Measurements from ENCODE around the gene ATP8B1.
A peak's percentile ranks its signal among the peaks of the same experiment; 100 is the strongest.
"Not testable (repeated sequence)": the region's sequence is repeated elsewhere in the genome, so short reads cannot be mapped to it uniquely, and the experiment has no call there.

ATP8B1 gene

DNA sequence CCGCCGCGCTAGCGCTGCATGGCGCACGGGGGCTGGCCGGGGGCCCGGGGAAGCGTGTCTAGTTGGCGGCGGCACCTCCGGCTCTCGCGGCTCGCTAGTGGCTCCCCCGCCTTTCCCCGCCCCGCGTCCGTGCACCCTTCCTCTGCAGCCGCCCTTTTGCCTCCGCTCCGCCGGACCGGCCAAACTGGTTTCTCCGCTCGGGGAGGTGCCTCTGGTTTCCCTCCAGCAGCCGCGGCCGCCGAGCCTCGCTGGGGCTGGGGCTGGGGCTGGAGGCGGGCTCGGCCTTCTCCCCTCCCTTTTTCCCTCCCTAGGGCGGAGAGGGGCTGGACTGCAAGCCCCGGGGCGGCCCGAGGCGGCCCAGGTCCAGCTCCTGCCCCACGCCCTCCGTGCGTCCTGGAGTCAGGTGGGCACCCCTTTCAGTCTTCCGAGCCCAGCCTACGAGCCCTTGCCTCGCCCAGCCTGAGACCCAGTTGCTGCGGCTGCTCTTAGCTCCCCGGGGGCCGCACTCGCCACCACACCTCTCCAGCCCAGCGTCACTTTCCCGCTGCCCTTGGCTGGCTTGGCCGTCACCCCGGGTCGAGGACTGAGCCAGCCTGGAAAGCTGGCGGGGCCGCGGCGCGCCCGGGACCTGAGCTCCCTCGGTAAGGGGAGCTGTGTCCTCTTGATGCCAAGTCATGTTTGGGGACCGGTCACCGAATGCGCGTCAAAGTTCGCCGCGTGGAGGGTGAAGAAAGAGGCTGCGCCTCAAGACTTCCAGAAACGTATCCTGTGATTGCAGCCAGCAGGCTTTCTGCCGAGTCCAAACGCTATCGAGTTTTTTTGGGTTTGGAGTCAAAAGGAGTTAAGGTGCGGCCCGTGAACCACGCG, at the start of gene ATP8B1:
ATP8B1 (minus strand) TSS at position 213 of the 867 bp plus-strand sequence. CDS start 71,508 bp downstream, outside the sequence.
- in situ Hi-C loops (cut with MboI; ENCODE audit: low sequenced_read_pairs) = no loop called here
- H3K4me1 ChIP-seq = no peaks in the 10 kb centered on the region
- H3K36me3 ChIP-seq (replicated peaks) = no peaks in the 10 kb centered on the region
- H3K4me3 ChIP-seq = peak within 1 kb of the TSS; percentile 8; the same call in 1 of the 2 replicates
- peak in 1 of 2 experiments; percentile 32 for DNase-seq (ENCODE audit: low spot score in 2 of 2)
- peaks cover 58% of the 10 kb centered on the region for H3K27me3 ChIP-seq (ENCODE audit: low read depth)
- no peaks in the 10 kb centered on the region for H3K9me3 ChIP-seq

DNA sequence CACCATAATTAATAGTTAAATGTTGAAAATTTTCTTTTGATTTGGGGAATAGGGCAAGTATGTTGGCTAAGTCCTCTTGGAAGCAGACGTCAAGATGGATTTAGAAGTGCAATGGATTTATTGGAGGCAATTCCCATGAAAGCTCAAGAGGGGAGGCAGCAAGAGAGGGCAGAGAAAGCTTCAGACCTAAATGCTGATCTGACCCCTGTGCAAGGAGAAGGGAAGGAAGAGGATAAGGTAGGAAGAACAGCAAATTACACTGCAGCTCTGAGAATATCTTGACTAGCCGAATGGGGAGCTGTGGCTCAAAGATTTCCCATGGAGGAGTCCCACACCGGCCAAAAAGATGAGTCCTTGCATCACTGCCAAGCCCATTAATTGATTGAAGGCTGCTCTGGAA, 46.9 kb upstream of the ATP8B1 start:
- H3K9me3 ChIP-seq = no peaks in the 10 kb centered on the region
- H3K36me3 ChIP-seq (replicated peaks) = no peaks in the 10 kb centered on the region
- H3K27me3 ChIP-seq (ENCODE audit: low read depth) = peaks cover 20% of the 10 kb centered on the region
- no peak for DNase-seq (ENCODE audit: low spot score in 2 of 2)
- H3K4me3 ChIP-seq = no peak overlapping the region
- in situ Hi-C loops (cut with MboI; ENCODE audit: low sequenced_read_pairs) = no loop called here
- H3K4me1 ChIP-seq = no peaks in the 10 kb centered on the region

- H3K9me3 ChIP-seq; H3K27me3 ChIP-seq (ENCODE audit: low read depth); DNase-seq (ENCODE audit: low spot score in 2 of 2); H3K4me1 ChIP-seq; H3K4me3 ChIP-seq; in situ Hi-C loops (cut with MboI; ENCODE audit: low sequenced_read_pairs); H3K36me3 ChIP-seq (replicated peaks): not testable (repeated sequence)
Measured at GRCh38 chr18:57848374-57848773, 45.3 kb upstream of the ATP8B1 start.

GRCh38 chr18:57847431-57847830, 44.3 kb upstream of the ATP8B1 start:
- H3K9me3 ChIP-seq; H3K4me1 ChIP-seq; in situ Hi-C loops (cut with MboI; ENCODE audit: low sequenced_read_pairs); H3K4me3 ChIP-seq; DNase-seq (ENCODE audit: low spot score in 2 of 2); H3K36me3 ChIP-seq (replicated peaks): not testable (repeated sequence)
- peaks cover 11% of the 10 kb centered on the region for H3K27me3 ChIP-seq (ENCODE audit: low read depth)

DNA sequence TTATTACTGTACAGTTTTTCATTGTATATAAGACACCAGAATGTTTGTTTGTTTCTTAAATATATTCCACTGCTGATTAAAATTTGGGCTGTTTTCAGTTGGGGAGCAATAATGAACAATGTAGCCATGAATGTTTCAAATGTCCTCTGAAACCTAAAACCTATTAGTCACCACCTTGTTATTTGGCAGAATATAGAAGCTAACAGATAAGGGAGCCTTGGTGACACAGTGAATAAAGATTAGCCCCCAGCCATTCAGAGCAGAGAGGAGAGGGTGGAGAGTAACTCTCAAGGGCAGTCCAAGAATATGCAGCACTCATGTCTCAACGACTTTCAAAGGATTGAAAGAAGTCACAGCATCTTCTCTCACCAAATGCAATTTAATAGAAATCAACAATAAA, 43.1 kb upstream of the ATP8B1 start:
- no peak for DNase-seq (ENCODE audit: low spot score in 2 of 2)
- Histone ChIP-seq H3K36me3 (replicated peaks) (no peaks in the 10 kb centered on the region), H3K4me3 (no peak overlapping the region), H3K27me3 (ENCODE audit: low read depth) (peaks cover 14% of the 10 kb centered on the region), H3K4me1 (no peaks in the 10 kb centered on the region), H3K9me3 (no peaks in the 10 kb centered on the region)
- in situ Hi-C loops (cut with MboI; ENCODE audit: low sequenced_read_pairs) = no loop called here

DNA sequence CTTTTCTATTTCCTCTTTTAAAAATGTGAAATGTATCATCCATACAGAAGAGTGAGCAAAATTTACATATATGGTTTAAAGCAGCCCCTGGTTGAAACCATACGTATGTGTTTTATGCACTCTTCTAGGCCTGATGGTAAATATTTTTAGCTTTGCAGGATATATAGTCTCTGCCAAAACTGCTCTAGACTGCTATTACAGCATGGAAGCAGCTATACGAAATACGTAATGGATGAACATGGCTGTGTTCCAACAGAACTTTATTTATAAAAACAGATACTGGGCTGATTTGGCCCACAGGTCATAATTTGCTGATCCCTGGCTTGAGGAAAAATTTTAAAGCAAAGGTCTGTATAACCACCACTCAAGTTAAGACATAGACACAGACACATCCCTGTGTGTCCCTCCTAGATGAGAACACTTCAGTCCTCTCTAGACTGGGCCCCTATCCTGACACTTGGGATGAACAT, 42.5 kb upstream of the ATP8B1 start:
- Histone ChIP-seq H3K4me3 (no peak overlapping the region), H3K27me3 (ENCODE audit: low read depth) (peaks cover 14% of the 10 kb centered on the region), H3K9me3 (no peaks in the 10 kb centered on the region), H3K4me1 (no peaks in the 10 kb centered on the region), H3K36me3 (replicated peaks) (no peaks in the 10 kb centered on the region)
- DNase-seq (ENCODE audit: low spot score in 2 of 2) = no peak
- in situ Hi-C loops (cut with MboI; ENCODE audit: low sequenced_read_pairs) = no loop called here

- in situ Hi-C loops (cut with MboI; ENCODE audit: low sequenced_read_pairs) = no loop called here
- Histone ChIP-seq H3K27me3 (ENCODE audit: low read depth) (peaks cover 16% of the 10 kb centered on the region), H3K36me3 (replicated peaks) (no peaks in the 10 kb centered on the region), H3K4me1 (no peaks in the 10 kb centered on the region), H3K4me3 (no peak overlapping the region), H3K9me3 (no peaks in the 10 kb centered on the region)
- DNase-seq (ENCODE audit: low spot score in 2 of 2) = no peak
Measured at GRCh38 chr18:57844319-57844718, 41.2 kb upstream of the ATP8B1 start.

- H3K9me3 ChIP-seq = no peaks in the 10 kb centered on the region
- no peak overlapping the region for H3K4me3 ChIP-seq
- peak in 1 of 2 experiments; percentile 41 for DNase-seq (ENCODE audit: low spot score in 2 of 2)
- no peaks in the 10 kb centered on the region for H3K36me3 ChIP-seq (replicated peaks)
- peaks cover 18% of the 10 kb centered on the region; the same call in 1 of the 2 replicates for H3K27me3 ChIP-seq (ENCODE audit: low read depth)
- in situ Hi-C loops (cut with MboI; ENCODE audit: low sequenced_read_pairs) = no loop called here
- H3K4me1 ChIP-seq = no peaks in the 10 kb centered on the region
Measured at GRCh38 chr18:57843386-57843785, 40.3 kb upstream of the ATP8B1 start.

- in situ Hi-C loops (cut with MboI; ENCODE audit: low sequenced_read_pairs) = no loop called here
- H3K9me3 ChIP-seq = no peaks in the 10 kb centered on the region
- H3K4me1 ChIP-seq = no peaks in the 10 kb centered on the region
- no peak overlapping the region for H3K4me3 ChIP-seq
- no peak for DNase-seq (ENCODE audit: low spot score in 2 of 2)
- peaks cover 18% of the 10 kb centered on the region; the same call in 1 of the 2 replicates for H3K27me3 ChIP-seq (ENCODE audit: low read depth)
- no peaks in the 10 kb centered on the region for H3K36me3 ChIP-seq (replicated peaks)
Measured at GRCh38 chr18:57841568-57841967, 38.5 kb upstream of the ATP8B1 start.

DNA sequence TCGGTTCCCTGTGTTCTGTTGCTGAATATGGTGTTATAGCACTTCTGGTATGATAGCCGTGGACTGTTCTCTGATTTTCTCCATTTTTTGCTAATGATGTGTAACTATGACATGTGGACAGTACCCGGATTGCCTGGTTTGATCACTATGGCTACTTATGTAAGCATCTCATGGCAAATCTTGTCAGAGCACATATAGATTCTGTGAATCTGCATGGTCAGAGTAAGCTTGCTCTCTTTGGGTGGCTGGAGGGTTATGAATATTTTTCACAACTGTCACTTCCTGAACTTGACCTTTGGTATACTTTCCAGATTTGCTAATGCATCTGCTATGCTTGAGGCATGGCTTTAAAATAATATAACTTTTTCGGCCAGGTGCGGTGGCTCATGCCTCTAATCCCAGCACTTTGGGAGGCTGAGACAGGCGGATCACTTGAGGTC, 36.8 kb upstream of the ATP8B1 start:
- Histone ChIP-seq H3K4me1 (no peaks in the 10 kb centered on the region), H3K27me3 (ENCODE audit: low read depth) (peaks cover 18% of the 10 kb centered on the region; the same call in 1 of the 2 replicates), H3K9me3 (no peaks in the 10 kb centered on the region), H3K36me3 (replicated peaks) (no peaks in the 10 kb centered on the region), H3K4me3 (no peak overlapping the region)
- in situ Hi-C loops (cut with MboI; ENCODE audit: low sequenced_read_pairs) = no loop called here
- DNase-seq (ENCODE audit: low spot score in 2 of 2) = no peak

DNA sequence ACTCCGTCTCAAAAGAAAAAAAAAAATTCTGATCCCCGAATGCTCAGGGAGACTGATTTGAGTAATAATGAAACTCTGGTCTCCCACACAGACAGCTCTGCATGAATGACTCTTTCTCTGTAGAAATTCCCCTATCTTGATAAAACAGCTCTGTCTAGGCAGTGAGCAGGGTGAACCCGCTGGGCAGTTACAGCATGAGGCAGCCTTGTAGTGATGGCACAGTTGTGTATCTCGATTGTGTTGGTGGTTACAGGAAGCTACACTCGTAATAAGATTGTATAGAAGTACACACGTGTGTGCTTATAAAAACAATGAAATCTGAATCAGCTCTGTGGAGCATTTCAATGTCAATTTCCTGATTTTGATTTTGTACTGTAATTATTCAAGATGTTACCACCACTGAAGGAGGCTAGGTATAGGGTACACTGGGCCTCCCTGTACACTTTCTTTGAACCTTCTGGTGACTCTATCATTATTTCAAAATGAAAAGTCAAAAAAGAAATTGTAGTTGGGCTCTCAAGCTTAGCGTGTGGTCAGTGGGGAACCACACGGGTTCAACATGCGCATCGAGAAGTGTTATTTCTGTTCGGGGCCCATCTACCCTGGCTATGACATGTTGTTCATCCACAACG, 34.9 kb upstream of the ATP8B1 start:
- no peak for DNase-seq (ENCODE audit: low spot score in 2 of 2)
- in situ Hi-C loops (cut with MboI; ENCODE audit: low sequenced_read_pairs) = no loop called here
- Histone ChIP-seq H3K9me3 (no peaks in the 10 kb centered on the region), H3K36me3 (replicated peaks) (no peaks in the 10 kb centered on the region), H3K4me1 (no peaks in the 10 kb centered on the region), H3K27me3 (ENCODE audit: low read depth) (peaks cover 16% of the 10 kb centered on the region; the same call in 1 of the 2 replicates), H3K4me3 (no peak overlapping the region)

- H3K9me3 ChIP-seq = peaks cover 3% of the 10 kb centered on the region; the same call in 1 of the 2 replicates
- in situ Hi-C loops (cut with MboI; ENCODE audit: low sequenced_read_pairs) = no loop called here
- no peak overlapping the region for H3K4me3 ChIP-seq
- H3K36me3 ChIP-seq (replicated peaks) = no peaks in the 10 kb centered on the region
- DNase-seq (ENCODE audit: low spot score in 2 of 2) = no peak
- H3K4me1 ChIP-seq = no peaks in the 10 kb centered on the region
- peaks cover 11% of the 10 kb centered on the region; the same call in 1 of the 2 replicates for H3K27me3 ChIP-seq (ENCODE audit: low read depth)
Measured at GRCh38 chr18:57836557-57836956, 33.4 kb upstream of the ATP8B1 start.

DNA sequence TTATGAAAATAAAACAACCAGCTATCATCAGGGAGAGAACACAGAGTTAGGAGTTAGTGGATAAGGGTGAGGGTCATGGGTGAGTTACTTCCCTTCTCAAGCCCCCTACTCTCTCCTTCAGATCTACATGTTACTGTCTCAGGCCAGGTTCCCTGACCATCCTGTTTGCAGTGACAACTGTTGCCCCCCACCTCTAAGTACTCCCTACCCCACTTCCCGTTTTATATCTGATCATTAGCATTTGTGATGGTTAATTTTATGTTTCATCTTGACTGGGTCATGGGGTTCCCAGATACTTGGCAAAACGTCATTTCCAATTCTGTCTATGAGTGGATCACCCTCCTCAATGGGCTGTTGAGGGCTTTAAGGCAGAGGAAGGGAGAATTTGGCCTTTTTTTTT, 32.8 kb upstream of the ATP8B1 start:
- no peak for DNase-seq (ENCODE audit: low spot score in 2 of 2)
- Histone ChIP-seq H3K9me3 (peaks cover 3% of the 10 kb centered on the region; the same call in 1 of the 2 replicates), H3K36me3 (replicated peaks) (no peaks in the 10 kb centered on the region), H3K4me3 (no peak overlapping the region), H3K4me1 (no peaks in the 10 kb centered on the region), H3K27me3 (ENCODE audit: low read depth) (peaks cover 9% of the 10 kb centered on the region; the same call in 1 of the 2 replicates)
- in situ Hi-C loops (cut with MboI; ENCODE audit: low sequenced_read_pairs) = no loop called here

GRCh38 chr18:57834616-57835015, 31.5 kb upstream of the ATP8B1 start:
- Histone ChIP-seq H3K27me3 (ENCODE audit: low read depth) (peaks cover 7% of the 10 kb centered on the region; the same call in 1 of the 2 replicates), H3K4me1 (no peaks in the 10 kb centered on the region), H3K9me3 (peaks cover 3% of the 10 kb centered on the region; the same call in 1 of the 2 replicates), H3K36me3 (replicated peaks) (no peaks in the 10 kb centered on the region), H3K4me3 (no peak overlapping the region)
- in situ Hi-C loops (cut with MboI; ENCODE audit: low sequenced_read_pairs) = no loop called here
- DNase-seq (ENCODE audit: low spot score in 2 of 2) = no peak
